ENCODE data around the gene RHBDD3. TPM values are rescaled to one million over a fixed set of nuclear protein-coding genes. Genes with fewer than 3 reads are reported as not detected.
A peak's percentile ranks its signal among the peaks of the same experiment; 100 is the strongest.

RHBDD3 gene
- total and polyA plus RNA-seq, 9 of the 15 experiments (the other 6 are each of a cell fraction or from before 2014, with no cell fraction given): 0.32 to 35.6 (median 14.0) TPM

- Histone ChIP-seq H3K4me1 (replicated peaks in 1 of 2; ENCODE audit: control insufficient read depth in 2 of 2, insufficient read depth in 2 of 2, low read length in 2 of 2) (peaks cover 0 to 14% of the 10 kb centered on the region in 2 experiments; a peak in 2 of 5 replicates), H3K9ac (ENCODE audit: insufficient read depth in 1 of 2, low read depth in 2 of 2, low read length in 2 of 2) (no peak overlapping the region), H4K20me1 (replicated peaks; ENCODE audit: control insufficient read depth, insufficient read depth, low read length) (no peaks in the 10 kb centered on the region), H3K27me3 (ENCODE audit: control insufficient read depth in 2 of 2, insufficient read depth in 2 of 2, low read length in 2 of 2) (no peaks in the 10 kb centered on the region), H3K4me2 (ENCODE audit: insufficient read depth, low read length) (no peak overlapping the region), H3K4me3 (no peak overlapping the region), H3K79me2 (ENCODE audit: control insufficient read depth, insufficient read depth, low read length) (peaks cover 2% of the 10 kb centered on the region; the same call in 1 of the 3 replicates), H3K9me3 (replicated peaks; ENCODE audit: control insufficient read depth, insufficient read depth, low read depth, low read length) (no peaks in the 10 kb centered on the region), H2AFZ (ENCODE audit: low read depth, low read length) (no peak overlapping the region), H3K27ac (ENCODE audit: extremely low read depth, low read depth, low read length) (no peak overlapping the region), H3K9me1 (ENCODE audit: control insufficient read depth, insufficient read depth, low read length) (no peaks in the 10 kb centered on the region), H3K36me3 (ENCODE audit: control insufficient read depth, insufficient read depth, low read length) (no peaks in the 10 kb centered on the region)
- ATAC-seq (no peak), DNase-seq (ENCODE audit: extremely low read depth in 1 of 4, low spot score in 3 of 4) (no peak), FAIRE-seq (no peak)
- TF ChIP-seq ZNF384 (IDR thresholded peaks at IDR 0.05; ENCODE audit: low read depth, low read length): no peak
- TF ChIP-seq KDM1A (IDR thresholded peaks at IDR 0.05): peak in 1 of 2 experiments; percentile 75; a peak in 1 of 4 replicates
- no peak for TF ChIP-seq HOMEZ (CRISPR knock-in tag; IDR thresholded peaks at IDR 0.05)
- TF ChIP-seq RBM22 (IDR thresholded peaks at IDR 0.05; ENCODE audit: low read depth, low read length, poor library complexity, severe bottlenecking): no peak
- CTCF ChIA-PET (ENCODE audit: low intra/inter-chr PET ratio): no interaction called here
- in situ Hi-C loops (cut with MboI) (no loop called here), intact Hi-C loops (cut with micrococcal nuclease) (no loop called here)
- 84% methylated on average over 7 of the region's 9 CpGs for WGBS (ENCODE audit: insufficient coverage, low coverage, missing lambda C conversion rate)
- no TSS peak for BruUV-seq (replicated peaks)
- POLR2A ChIA-PET: interaction anchor here (0.7 to 2.0 kb wide), 2 partner anchors 9 to 62 kb away, joined by 3 to 4 read pairs; no protein-coding TSS in a partner anchor
Measured at GRCh38 chr22:29211466-29211865, 56.3 kb downstream of the RHBDD3 start.

- in situ Hi-C loops (cut with MboI): no loop called here
- peaks cover 0 to 17% of the 10 kb centered on the region in 2 experiments; a peak in 2 of 5 replicates for H3K4me1 ChIP-seq (replicated peaks in 1 of 2; ENCODE audit: control insufficient read depth in 2 of 2, insufficient read depth in 2 of 2, low read length in 2 of 2)
- FAIRE-seq: no peak
- TF ChIP-seq ZNF518B (CRISPR knock-in tag; IDR thresholded peaks at IDR 0.05) (no peak), ZNF354B (CRISPR knock-in tag; IDR thresholded peaks at IDR 0.05) (no peak), E4F1 (CRISPR knock-in tag; IDR thresholded peaks at IDR 0.05; ENCODE audit: borderline replicate concordance) (no peak)
Measured at GRCh38 chr22:29211066-29211465, 56.7 kb downstream of the RHBDD3 start.

More at GRCh38 chr22:29211066-29211465, 56.7 kb downstream of the RHBDD3 start:
- Histone ChIP-seq H3K9me1 (ENCODE audit: control insufficient read depth, insufficient read depth, low read length) (no peaks in the 10 kb centered on the region), H3K79me2 (ENCODE audit: control insufficient read depth, insufficient read depth, low read length) (peaks cover 6% of the 10 kb centered on the region; the same call in 1 of the 3 replicates), H3K27me3 (ENCODE audit: control insufficient read depth in 2 of 2, insufficient read depth in 2 of 2, low read length in 2 of 2) (no peaks in the 10 kb centered on the region), H3K36me3 (ENCODE audit: control insufficient read depth, insufficient read depth, low read length) (no peaks in the 10 kb centered on the region), H3K9ac (ENCODE audit: insufficient read depth in 1 of 2, low read depth in 2 of 2, low read length in 2 of 2) (no peak overlapping the region), H3K27ac (ENCODE audit: extremely low read depth, low read depth, low read length) (no peak overlapping the region), H2AFZ (ENCODE audit: low read depth, low read length) (no peak overlapping the region), H3K4me2 (ENCODE audit: insufficient read depth, low read length) (no peak overlapping the region), H3K9me3 (replicated peaks; ENCODE audit: control insufficient read depth, insufficient read depth, low read depth, low read length) (no peaks in the 10 kb centered on the region), H4K20me1 (replicated peaks; ENCODE audit: control insufficient read depth, insufficient read depth, low read length) (no peaks in the 10 kb centered on the region), H3K4me3 (no peak overlapping the region)
- CTCF ChIA-PET (ENCODE audit: low intra/inter-chr PET ratio): no interaction called here
- DNase-seq (ENCODE audit: extremely low read depth in 1 of 4, low spot score in 3 of 4) (no peak), ATAC-seq (no peak)
- 73% methylated on average over 10 of the region's 11 CpGs for WGBS (ENCODE audit: insufficient coverage, low coverage, missing lambda C conversion rate)
- intact Hi-C loops (cut with micrococcal nuclease): no loop called here
- POLR2A ChIA-PET: interaction anchor here (2.0 kb wide), 1 partner anchor 10 kb away, joined by 4 read pairs; no protein-coding TSS in a partner anchor
- no TSS peak for BruUV-seq (replicated peaks)

Data from K562 (cell line).